Measurements from ENCODE around the gene CSN3.

GRCh38 chr4:70196857-70197256 lies 45.5 kb upstream of the CSN3 start:
- TF ChIP-seq CTCF (conservative IDR thresholded peaks at IDR 0.05; ENCODE audit: low read length) (no peak), EZH2phosphoT487 (IDR thresholded peaks at IDR 0.05; ENCODE audit: borderline replicate concordance, low read depth, low read length) (no peak)
